ENCODE measurements around the gene CRIM1.

Gene CRIM1

GRCh38 chr2:36423619-36424120 is 68.1 kb downstream of the CRIM1 start:
- Mint-ChIP-seq H3K36me3 (ENCODE audit: low read depth) (no peaks in the 10 kb centered on the region), H3K27me3 (no peaks in the 10 kb centered on the region), H3K27ac (no peak overlapping the region)

GRCh38 chr2:36425608-36426355 is 70.2 kb downstream of the CRIM1 start:
- Mint-ChIP-seq H3K36me3 (ENCODE audit: low read depth) (no peaks in the 10 kb centered on the region), H3K27me3 (no peaks in the 10 kb centered on the region), H3K9me3 (no peaks in the 10 kb centered on the region), H3K4me3 (no peak overlapping the region), H3K27ac (no peak overlapping the region), H3K4me1 (ENCODE audit: low read depth) (no peaks in the 10 kb centered on the region)
- DNase-seq: no peak

More at GRCh38 chr2:36423619-36424120, 68.1 kb downstream of the CRIM1 start:
- Mint-ChIP-seq H3K4me3 (no peak overlapping the region), H3K4me1 (ENCODE audit: low read depth) (peaks cover 3% of the 10 kb centered on the region), H3K9me3 (no peaks in the 10 kb centered on the region)
- no peak for DNase-seq

- Mint-ChIP-seq H3K27me3 (no peaks in the 10 kb centered on the region), H3K36me3 (ENCODE audit: low read depth) (no peaks in the 10 kb centered on the region), H3K9me3 (no peaks in the 10 kb centered on the region), H3K4me3 (no peak overlapping the region), H3K4me1 (ENCODE audit: low read depth) (no peaks in the 10 kb centered on the region), H3K27ac (no peak overlapping the region)
- DNase-seq: no peak
Measured at GRCh38 chr2:36427790-36428243, 72.2 kb downstream of the CRIM1 start.

- no peaks in the 10 kb centered on the region for H3K27me3 Mint-ChIP-seq
- DNase-seq: no peak
- H3K4me1 Mint-ChIP-seq (ENCODE audit: low read depth): no peaks in the 10 kb centered on the region
- no peaks in the 10 kb centered on the region for H3K36me3 Mint-ChIP-seq (ENCODE audit: low read depth)
- no peak overlapping the region for H3K4me3 Mint-ChIP-seq
- no peaks in the 10 kb centered on the region for H3K9me3 Mint-ChIP-seq
- H3K27ac Mint-ChIP-seq: no peak overlapping the region
Measured at GRCh38 chr2:36430549-36430948, 75.0 kb downstream of the CRIM1 start.

GRCh38 chr2:36432479-36432878 is 76.9 kb downstream of the CRIM1 start:
- H3K36me3 Mint-ChIP-seq (ENCODE audit: low read depth): no peaks in the 10 kb centered on the region
- no peak overlapping the region for H3K4me3 Mint-ChIP-seq
- no peaks in the 10 kb centered on the region for H3K9me3 Mint-ChIP-seq
- no peaks in the 10 kb centered on the region for H3K4me1 Mint-ChIP-seq (ENCODE audit: low read depth)
- H3K27me3 Mint-ChIP-seq: no peaks in the 10 kb centered on the region
- no peak overlapping the region for H3K27ac Mint-ChIP-seq
- DNase-seq: no peak

- H3K27me3 Mint-ChIP-seq: no peaks in the 10 kb centered on the region
- DNase-seq: no peak
- H3K36me3 Mint-ChIP-seq (ENCODE audit: low read depth): no peaks in the 10 kb centered on the region
- H3K4me1 Mint-ChIP-seq (ENCODE audit: low read depth): no peaks in the 10 kb centered on the region
- H3K9me3 Mint-ChIP-seq: no peaks in the 10 kb centered on the region
- no peak overlapping the region for H3K27ac Mint-ChIP-seq
- H3K4me3 Mint-ChIP-seq: no peak overlapping the region
Measured at GRCh38 chr2:36433311-36434217, 78.0 kb downstream of the CRIM1 start.

GRCh38 chr2:36438449-36438977 is 82.9 kb downstream of the CRIM1 start:
- no peak for DNase-seq
- H3K27ac Mint-ChIP-seq: no peak overlapping the region
- peaks cover 9% of the 10 kb centered on the region for H3K4me1 Mint-ChIP-seq (ENCODE audit: low read depth)
- no peaks in the 10 kb centered on the region for H3K9me3 Mint-ChIP-seq
- H3K4me3 Mint-ChIP-seq: no peak overlapping the region
- no peaks in the 10 kb centered on the region for H3K27me3 Mint-ChIP-seq
- H3K36me3 Mint-ChIP-seq (ENCODE audit: low read depth): peaks cover 10% of the 10 kb centered on the region

GRCh38 chr2:36439084-36439483 is 83.5 kb downstream of the CRIM1 start:
- DNase-seq: no peak
- no peak overlapping the region for H3K4me3 Mint-ChIP-seq
- H3K27me3 Mint-ChIP-seq: no peaks in the 10 kb centered on the region
- H3K9me3 Mint-ChIP-seq: no peaks in the 10 kb centered on the region
- peaks cover 12% of the 10 kb centered on the region for H3K36me3 Mint-ChIP-seq (ENCODE audit: low read depth)
- H3K4me1 Mint-ChIP-seq (ENCODE audit: low read depth): peaks cover 9% of the 10 kb centered on the region
- no peak overlapping the region for H3K27ac Mint-ChIP-seq

- no peak overlapping the region for H3K27ac Mint-ChIP-seq
- DNase-seq: no peak
- peaks cover 17% of the 10 kb centered on the region for H3K36me3 Mint-ChIP-seq (ENCODE audit: low read depth)
- H3K4me1 Mint-ChIP-seq (ENCODE audit: low read depth): peaks cover 9% of the 10 kb centered on the region
- no peak overlapping the region for H3K4me3 Mint-ChIP-seq
- H3K27me3 Mint-ChIP-seq: no peaks in the 10 kb centered on the region
- no peaks in the 10 kb centered on the region for H3K9me3 Mint-ChIP-seq
Measured at GRCh38 chr2:36441065-36441625, 85.6 kb downstream of the CRIM1 start.

- Mint-ChIP-seq H3K27me3 (no peaks in the 10 kb centered on the region), H3K36me3 (ENCODE audit: low read depth) (peaks cover 17% of the 10 kb centered on the region), H3K4me3 (no peak overlapping the region), H3K4me1 (ENCODE audit: low read depth) (peaks cover 9% of the 10 kb centered on the region), H3K27ac (no peak overlapping the region), H3K9me3 (no peaks in the 10 kb centered on the region)
- no peak for DNase-seq
Measured at GRCh38 chr2:36441816-36442215, 86.2 kb downstream of the CRIM1 start.

GRCh38 chr2:36444216-36444936 is 88.8 kb downstream of the CRIM1 start:
- Mint-ChIP-seq H3K9me3 (no peaks in the 10 kb centered on the region), H3K27me3 (no peaks in the 10 kb centered on the region), H3K36me3 (ENCODE audit: low read depth) (peaks cover 25% of the 10 kb centered on the region), H3K4me3 (no peak overlapping the region), H3K4me1 (ENCODE audit: low read depth) (peaks cover 9% of the 10 kb centered on the region), H3K27ac (no peak overlapping the region)
- no peak for DNase-seq

- H3K36me3 Mint-ChIP-seq (ENCODE audit: low read depth): peaks cover 25% of the 10 kb centered on the region
- H3K27me3 Mint-ChIP-seq: no peaks in the 10 kb centered on the region
- H3K27ac Mint-ChIP-seq: no peak overlapping the region
- no peak for DNase-seq
- peaks cover 9% of the 10 kb centered on the region for H3K4me1 Mint-ChIP-seq (ENCODE audit: low read depth)
- no peak overlapping the region for H3K4me3 Mint-ChIP-seq
- no peaks in the 10 kb centered on the region for H3K9me3 Mint-ChIP-seq
Measured at GRCh38 chr2:36445185-36445866, 89.7 kb downstream of the CRIM1 start.

- Mint-ChIP-seq H3K4me1 (ENCODE audit: low read depth) (peaks cover 9% of the 10 kb centered on the region), H3K27ac (no peak overlapping the region), H3K4me3 (no peak overlapping the region), H3K27me3 (no peaks in the 10 kb centered on the region), H3K36me3 (ENCODE audit: low read depth) (peaks cover 25% of the 10 kb centered on the region), H3K9me3 (no peaks in the 10 kb centered on the region)
- DNase-seq: no peak
Measured at GRCh38 chr2:36446294-36446693, 90.7 kb downstream of the CRIM1 start.

All from activated T-cell treated with anti-CD3 and anti-CD28 coated beads, Interleukin-2, amount 50 U/mL, for 24 hours (primary cell).